Stimulated activated naive CD8-positive, alpha-beta T cell treated with anti-CD3 and anti-CD28 coated beads, Interleukin-15, Interleukin-2, amounts not matched to agents 100 U/mL and 50 U/mL, for 24 hours (primary cell): ENCODE measurements around the gene KCNH4.
"Not testable (repeated sequence)": the region's sequence is repeated elsewhere in the genome, so short reads cannot be mapped to it uniquely, and the experiment has no call there.

Source experiments
- ATAC-seq: fragments of 150-1000 bp; cut with Tn5 transposase; one replicate; pipeline ENCODE4 v1.10.0; 2021
- DNase-seq: peaks from one replicate; pipeline ENCODE4 v3.0.0; 2021

The KCNH4 gene

DNA sequence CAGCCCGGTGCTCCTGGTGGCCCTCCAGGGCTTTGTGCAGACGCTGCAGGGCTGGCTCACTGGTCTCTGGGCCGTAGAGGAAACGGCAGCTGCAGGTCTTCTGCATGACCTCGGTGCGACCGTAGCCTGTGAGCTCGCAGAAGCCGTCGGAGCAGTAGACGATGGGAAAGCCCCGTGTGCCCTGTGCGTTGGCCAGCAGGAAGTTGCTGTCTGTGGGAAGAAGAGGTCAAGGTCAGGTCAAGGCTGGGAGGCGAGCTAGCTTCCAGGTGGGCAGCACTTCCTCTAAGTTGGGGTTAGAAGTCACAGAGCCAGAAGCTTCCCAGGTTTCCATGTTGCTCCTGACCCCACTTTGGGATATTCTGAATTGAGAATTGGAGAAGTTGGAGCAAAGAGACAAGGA is 2.1 kb downstream of the KCNH4 start:
- ATAC-seq (no peak), DNase-seq (peak; percentile 27)

DNA sequence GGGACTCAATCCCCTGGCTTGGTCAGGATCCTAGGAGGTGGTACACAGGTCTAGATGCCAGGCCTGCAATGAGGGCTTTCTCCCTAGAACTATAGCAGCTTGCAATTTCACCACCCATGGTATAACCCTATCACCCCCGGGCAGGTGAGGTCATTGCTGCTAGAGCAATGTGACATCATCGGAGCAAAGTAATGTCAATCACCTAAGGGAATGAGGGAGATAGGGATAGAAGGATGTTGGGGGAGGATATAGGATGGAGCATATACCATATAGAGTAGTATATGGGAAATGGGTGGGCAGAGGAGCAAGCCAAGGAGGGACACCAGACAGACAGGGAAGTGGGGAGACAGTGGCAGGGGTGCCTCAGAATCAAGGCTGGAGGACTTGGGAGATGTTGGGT is 3.3 kb downstream of the KCNH4 start:
- DNase-seq (no peak), ATAC-seq (no peak)

DNA sequence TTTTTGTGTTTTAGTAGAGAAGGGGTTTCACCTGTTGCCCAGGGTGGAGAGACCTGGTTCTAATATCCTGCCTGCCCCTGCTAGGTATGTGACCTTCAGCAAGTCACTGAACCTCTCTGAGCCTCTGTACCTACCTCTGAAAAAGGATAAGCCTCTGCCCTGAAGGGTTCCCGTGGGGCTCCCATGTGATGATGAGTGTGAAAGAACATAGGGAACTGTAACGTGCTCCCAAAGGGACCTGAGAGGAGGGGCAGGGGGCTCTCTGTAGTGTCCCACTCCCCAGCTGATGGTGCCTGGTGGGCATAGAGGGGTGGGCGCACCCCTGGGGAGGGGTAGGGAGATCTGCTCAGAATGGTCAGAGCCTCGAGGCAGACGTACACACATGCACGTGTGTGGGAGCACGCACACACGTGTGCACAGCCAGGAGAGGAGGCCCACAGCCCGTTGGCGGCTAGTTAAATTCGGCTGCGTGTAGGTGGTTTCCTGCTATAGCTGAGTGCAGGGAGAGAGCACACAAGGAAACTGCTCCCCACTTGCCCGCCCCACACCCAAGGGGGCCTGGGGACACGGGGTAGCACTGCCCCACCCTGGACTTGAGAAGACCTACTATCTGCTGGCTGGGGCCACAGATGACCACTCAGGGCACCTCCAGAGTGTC is 6.7 kb downstream of the KCNH4 start:
- no peak for ATAC-seq
- DNase-seq: no peak

DNA sequence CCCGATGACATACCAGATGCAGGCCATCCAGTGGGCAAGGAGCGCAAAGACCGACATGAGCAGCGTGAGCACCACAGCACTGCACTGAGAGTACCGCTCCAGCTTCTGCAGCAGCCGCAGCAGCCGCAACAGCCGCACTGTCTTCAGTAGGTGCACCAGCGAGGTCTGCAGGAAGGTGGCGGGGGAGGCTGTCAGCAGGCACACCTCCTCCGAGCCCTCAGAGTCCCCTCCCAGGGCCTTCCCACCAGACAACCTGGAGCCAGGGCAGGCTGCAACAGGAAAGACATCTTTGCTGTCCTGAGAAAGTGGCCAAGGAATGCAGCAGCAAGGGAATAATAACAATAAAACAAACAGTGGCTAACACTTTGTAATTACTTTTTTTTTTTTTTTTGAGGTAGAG is 9.1 kb downstream of the KCNH4 start:
- DNase-seq: no peak
- no peak for ATAC-seq

DNA sequence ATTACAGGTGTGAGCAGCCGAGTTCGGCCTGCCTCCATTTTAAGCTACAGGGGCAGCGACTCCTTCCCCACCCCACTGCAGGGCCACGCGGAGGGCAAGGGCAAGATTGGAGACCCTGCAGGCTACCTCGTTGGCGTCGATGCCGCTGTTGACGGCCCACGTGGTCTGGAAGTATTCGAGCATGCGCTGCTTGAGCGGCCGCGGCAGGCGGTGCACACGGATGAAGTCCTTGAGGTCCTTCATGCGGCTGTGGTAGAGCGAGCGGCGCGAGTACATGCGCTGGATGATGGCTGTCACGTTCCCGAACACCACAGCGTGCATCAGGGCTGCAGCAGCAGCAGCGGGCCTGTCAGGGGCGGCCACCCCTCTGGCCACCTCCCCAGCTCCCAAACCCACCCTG is 11.6 kb downstream of the KCNH4 start:
- DNase-seq: no peak
- ATAC-seq: no peak

DNA sequence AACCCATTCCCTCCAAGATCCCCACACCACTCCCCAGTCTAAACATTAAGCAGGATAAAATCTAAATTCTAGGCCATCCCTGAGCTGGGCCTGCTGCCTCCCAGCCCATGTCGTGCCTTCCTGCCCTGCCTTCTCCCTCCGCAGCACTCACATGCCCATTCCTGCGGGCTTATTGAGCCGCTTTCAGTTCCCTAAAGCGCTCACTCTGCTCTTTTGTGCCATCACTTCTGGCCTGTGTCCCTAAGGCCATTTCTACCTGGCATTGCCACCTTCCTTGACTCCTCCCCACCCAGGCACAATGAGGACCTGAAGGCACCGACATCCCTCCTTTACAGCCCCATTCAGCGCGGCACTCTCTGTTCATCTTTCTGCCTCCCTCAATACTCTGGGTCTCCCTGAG is 13.1 kb downstream of the KCNH4 start:
- DNase-seq (no peak), ATAC-seq (no peak)

DNA sequence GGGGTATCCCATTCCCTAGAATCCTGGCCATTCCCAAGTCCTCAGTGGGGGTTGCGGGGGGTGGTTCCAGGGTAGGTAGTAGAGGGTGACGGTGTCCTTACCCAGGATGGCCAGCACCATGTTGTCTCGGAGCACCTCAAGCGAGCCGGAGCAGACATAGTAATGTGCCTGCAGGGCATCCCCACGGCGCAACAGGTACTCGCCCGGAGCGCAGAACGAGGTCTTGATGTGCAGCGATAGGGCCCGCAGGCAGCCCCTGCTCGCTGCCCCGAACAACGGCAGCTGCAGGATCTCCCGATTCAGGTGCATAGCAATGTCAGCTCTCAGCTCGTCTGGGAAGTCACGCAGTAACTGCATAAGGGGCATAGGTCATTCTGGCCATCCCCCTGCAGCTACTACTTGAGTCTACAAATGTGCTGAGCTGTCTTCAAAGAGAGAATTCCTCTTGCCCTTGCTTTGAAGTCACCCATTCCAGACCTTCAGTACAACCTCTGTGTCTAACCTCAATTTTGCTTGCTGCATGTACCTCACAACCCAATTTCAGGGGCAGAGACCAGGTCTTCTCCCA is 14.7 kb downstream of the KCNH4 start:
- no peak for ATAC-seq
- DNase-seq: no peak

DNA sequence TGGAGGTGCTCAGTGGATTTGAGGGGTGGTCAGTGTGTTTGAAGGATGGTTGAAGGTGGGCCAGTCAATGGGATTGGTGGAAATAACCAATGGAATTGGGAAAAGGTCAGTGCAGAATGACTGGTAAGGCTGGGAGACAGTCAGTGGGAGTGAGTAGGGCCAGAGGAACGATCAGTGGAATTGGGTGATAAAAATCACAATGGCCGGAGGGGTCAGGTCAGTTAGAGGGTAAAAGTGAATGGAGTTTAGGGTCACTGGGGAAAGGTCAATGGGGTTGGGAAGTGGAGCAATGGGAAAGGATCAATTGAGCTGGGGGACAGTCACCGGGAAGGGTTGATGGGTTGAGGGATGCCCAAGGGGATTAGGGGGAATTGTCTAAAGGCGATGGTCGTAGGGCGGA is 15.2 kb downstream of the KCNH4 start:
- DNase-seq: no peak
- no peak for ATAC-seq

DNA sequence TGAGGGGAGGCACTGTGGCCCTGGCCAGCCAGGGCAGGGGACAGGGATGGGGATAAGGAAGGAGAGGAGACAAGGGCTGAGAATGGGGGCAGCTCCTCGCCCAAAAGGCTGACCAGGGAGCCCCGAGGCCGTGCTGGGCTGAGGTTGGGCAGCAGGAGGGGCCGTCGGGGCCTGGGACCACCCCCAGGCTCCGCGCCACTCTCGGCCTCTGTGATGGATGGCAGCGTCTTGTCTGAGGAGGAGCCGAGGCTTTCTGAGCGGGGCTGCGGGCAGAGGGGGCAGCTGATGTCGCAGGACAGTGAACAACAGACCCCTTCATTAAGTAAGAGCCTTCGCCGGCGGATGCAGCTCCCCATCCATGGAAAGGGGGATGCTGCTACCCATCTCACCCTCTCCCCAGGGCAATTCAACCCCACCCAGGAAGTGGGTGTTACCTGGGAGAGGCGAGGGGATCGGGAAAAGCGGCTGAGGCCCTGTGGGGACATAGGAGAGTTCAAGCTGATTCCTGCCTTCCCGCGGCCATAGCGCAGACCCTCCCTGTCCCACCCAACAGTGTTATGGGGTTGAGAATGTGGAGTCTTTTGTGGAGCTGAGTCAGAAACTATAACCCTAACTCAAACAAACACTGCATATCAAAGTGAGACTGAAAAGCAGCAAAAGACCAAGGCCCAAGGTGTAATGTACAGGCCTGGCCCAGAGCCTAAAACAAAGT is 17.1 kb downstream of the KCNH4 start:
- DNase-seq (no peak), ATAC-seq (no peak)

DNA sequence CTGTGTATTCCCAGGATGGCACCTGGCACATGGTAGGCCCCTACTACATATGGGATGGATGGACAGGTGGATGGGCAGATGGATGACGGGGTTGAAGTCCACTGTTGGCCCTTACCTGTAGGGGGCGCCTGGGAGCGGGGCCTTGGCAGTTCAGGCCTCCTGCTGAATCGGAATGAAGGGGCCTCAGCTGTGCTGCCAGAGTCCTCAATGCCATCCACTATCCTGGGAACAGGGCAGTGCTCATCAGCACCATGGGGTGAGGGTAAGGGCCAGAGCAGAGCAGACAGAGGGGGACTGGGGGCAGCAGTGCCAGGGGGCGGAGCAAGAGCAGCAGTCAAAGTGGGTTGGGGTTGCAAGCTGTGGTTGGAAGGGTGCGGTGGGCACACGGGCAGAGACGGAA is 17.8 kb downstream of the KCNH4 start:
- ATAC-seq (peak; percentile 35), DNase-seq (peak; percentile 74)

DNA sequence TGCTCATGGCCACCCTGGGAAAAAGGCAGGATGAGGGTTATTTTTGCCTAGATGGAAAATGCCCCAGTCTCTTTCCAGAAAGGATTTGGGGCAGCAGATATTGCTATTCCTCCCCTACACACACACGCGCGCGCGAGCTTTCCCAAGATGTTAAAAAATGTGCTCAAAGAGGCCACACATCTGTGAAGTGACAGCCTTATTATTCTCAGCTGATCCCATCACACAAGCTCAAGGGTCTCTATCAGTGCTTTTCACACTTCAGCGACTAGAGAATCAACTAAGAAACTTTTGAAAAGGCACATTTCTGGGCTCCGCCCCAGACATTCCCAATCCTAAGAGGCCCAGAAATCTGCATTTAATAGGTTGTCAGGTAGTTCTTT is 20.4 kb downstream of the KCNH4 start:
- no peak for ATAC-seq
- DNase-seq: no peak

DNA sequence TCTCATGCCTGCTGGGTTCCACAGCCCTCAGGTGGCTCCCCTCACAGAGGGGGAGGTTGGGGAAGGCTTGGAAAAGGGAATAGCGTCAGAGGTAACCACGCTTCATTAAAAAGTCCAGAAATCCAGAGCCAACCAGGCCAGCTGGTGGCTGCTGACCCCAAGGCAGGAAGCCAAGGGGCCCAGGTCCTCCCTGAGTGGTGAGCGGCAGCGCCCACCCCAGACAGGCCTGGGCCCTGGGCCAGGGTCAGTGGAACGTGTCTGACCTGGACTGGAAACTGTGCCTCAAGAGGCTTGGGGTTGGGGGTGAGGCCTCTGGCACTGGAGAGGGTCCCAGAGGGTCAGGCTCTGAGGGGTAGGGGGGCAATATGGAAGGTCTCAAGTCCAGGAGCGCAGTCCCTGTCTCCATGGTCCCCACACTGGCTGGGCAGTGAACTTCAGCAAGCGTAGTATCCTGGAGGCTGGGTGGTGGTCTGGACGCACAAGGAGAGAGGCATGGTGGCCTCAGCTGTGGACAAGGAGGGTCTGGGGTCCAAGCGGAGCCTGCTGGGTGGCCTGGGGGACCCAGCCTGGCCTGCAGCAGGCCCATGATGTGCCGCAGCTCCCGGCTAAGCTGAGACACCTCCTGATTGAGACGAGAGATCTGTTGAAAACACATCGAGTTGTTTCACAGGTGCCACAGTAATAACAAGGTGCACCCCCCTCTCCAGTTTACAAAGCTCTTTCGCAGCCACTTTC is 21.0 kb downstream of the KCNH4 start:
- ATAC-seq: no peak
- DNase-seq: no peak

DNA sequence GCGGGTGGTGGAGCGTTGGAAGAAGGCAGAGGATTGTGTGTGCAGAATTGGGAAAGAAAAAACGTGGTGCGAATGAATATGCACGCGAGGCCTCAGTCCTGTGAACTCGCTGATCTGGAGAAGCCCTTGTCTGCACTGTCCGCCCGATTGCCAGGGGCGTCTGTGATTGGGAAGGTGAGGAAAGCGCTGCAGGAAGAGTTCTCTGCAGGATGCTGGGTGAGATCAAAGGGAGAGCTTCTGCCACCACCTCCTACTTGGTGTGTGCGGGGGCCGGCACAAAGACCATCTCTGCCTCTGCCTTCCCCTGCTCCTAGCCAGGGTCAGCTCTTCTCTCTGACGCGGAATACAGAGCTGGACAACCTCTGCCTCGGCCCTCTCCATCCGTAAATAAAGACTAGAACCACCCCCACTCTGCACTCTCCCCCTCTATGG is 25.3 kb downstream of the KCNH4 start:
- no peak for ATAC-seq
- no peak for DNase-seq

DNA sequence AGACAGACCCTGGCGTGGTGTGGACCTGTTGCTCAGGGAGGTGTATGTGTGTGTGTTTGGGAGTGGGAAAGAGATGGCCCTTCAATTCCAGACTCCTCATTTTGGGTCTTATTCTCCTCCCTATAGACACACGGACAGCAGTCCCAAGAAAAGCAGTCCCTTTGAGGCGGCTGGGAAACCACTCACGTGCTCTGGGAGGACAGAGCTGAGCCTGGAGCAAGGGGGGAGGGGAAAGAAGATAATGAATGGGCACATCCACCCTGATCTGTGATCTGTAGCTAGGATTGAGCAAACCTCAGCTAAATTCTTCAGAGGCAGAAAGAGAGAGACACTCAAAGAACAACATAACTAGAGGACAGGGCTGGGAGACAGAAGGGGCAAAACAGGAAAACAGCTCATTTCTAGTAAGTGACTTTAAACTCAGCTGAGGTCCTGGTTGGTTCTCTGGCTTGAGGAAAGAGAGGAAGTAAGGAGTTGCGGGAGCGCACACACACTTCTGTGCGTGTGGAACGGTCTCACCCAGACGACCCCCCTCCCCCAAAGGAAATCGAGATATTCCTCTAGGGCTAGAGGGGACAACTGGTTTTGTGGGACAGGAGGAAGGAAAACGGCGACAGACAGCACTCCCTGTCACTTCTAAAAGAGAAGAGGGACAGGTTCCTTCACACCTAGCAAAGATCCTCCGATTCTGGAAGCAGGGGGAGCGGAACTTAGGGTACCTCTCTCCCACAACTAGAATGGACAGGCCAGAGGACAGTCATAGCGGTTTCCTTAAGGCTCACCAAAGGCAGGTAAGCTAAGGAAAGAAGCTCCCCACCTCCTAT is 26.8 kb downstream of the KCNH4 start:
- ATAC-seq (no peak), DNase-seq (no peak)

DNA sequence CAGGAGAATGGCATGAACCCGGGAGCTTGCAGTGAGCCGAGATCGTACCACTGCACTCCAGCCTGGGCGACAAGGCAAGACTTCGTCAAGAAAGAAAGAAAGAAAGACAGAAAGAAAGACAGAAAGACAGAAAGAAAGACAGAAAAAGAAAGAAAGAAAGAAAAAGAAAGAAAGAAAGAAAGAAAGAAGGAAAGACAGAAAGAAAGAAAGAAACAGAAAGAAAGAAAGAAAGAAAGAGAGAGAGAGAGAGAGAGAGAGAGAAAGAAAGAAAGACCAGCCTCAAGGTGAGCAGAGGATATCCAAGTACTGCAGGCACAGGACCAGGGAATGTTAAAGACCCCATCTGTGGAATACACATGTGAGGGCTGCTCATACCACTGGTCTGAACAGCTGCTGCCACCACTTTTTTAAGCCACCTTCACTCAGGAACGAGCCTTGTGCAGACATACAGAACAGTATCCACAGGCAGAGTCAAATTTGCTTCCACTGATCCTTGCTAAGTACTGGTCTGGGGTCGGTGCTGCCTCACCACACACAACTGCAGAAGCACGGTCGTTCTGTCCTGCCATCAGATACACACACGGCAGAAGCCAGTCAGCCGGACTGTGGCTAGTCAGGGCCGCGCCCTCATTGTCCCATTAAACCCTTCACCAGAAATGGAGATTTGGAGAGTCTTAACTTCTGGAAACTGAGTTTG is 33.9 kb downstream of the KCNH4 start:
- DNase-seq: no peak
- no peak for ATAC-seq

DNA sequence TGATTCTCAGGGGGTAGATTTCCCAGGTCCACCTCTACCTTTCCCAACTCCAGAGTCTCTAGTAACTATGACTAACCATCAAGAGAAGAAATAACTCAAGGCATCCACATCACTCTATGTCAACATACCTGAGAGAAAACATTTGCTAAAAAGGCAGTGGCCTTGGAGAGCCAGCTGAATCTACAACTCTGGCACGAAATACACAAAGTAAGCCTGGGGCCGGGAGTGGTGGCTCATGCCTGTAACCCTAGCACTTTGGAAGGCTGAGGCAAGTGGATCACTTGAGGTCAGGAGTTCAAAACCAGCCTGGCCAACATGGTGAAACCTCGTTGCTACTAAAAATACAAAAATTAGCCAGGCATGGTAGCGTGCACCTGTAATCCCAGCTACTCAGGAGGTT is 37.8 kb downstream of the KCNH4 start:
- DNase-seq, ATAC-seq: not testable (repeated sequence)

DNA sequence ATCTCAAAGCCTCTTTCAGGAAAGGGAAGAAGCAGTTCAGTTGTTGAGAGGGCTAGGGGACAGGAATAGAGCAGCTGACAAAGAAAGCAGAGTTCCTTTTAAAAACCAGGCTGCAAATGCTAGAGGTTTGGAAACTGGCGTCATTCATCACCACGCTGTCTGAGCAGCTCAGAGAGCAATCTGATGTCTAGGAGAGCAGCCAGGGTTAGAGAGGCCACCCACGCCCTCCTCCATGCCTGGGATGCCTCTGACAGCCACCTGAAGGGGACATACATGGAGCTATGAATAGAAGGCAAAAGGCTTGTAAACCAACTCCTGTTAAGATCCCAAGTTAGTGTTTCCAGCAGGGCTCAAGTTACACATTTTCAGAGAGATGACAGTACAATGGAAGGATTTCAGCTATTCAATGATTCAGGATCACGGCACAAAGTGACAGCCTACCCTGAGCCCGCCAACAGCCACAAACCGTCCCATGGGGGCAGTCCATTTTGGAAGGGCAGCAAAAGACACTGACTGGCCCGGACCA is 38.5 kb downstream of the KCNH4 start:
- ATAC-seq: no peak
- no peak for DNase-seq

DNA sequence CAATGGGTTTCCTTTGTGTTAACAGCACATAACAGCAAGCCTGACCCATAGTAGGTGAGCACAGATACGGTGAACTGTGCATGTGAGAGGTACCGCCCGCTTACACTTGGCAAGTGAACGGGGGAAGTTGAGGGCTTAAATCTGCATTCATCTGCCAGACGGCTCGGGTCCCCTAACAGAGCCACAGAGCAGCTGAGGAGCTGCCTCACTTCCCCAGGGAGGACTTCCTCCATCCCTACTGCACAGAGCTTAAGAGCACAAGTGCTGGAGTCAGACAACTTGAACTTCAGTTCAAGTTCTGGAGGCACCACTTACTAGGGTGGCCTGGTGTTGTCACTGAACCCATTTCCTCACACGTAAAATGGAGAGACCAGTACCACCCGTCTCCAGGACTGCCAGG is 39.6 kb downstream of the KCNH4 start:
- no peak for ATAC-seq
- DNase-seq: no peak

DNA sequence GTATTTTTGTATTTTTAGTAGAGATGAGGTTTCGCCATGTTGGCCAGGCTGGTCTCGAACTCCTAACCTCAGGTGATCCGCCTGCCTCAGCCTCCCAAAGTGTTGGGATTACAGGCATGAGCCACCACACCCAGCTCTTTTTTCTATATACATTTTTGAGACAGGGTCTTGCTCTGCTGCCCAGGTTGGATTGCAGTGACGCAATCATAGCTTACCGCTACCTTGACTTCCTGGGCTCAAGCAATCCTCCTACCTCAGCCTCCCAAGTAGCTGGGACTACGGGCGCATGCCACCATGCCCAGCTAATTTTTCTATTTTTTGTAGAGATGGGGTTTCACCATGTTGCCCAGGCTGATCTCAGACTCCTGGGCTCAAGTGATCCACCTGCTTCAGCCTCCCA is 40.3 kb downstream of the KCNH4 start:
- ATAC-seq, DNase-seq: not testable (repeated sequence)

DNA sequence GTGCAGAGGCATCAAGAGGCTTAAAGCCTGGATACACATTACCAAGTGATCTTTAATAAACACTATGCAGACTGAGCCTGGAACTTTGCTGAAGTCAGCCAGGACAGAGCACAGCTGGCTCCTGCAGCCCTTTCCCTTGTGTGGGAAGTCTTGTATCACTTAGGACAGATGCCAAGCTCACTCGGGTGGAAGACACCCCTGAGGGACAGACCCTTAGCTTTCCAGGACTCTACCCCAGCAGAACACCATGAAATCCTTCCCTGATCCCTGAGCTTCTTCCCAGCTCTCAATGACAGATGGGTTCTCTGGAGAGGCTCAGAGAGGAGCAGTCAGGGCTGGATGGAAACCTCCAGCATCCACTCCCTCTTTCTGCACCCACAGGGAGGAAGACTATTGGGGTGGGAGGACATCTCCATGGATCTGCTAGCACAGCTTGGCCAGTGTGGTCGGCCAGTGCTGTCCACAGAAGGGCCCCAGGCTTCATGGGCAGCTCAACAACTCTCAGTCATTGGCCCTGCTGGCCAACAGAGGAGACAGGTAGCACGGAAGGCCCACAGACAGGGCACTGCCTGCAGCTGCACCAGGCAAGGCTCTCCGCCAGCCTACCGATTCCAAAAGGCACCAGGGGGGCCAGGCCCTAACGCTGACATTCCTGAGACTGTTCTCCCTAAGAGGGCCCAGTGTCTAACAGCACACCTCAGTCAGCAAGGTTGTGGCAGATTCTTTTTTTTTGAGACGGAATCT is 42.0 kb downstream of the KCNH4 start:
- ATAC-seq: no peak
- no peak for DNase-seq

DNA sequence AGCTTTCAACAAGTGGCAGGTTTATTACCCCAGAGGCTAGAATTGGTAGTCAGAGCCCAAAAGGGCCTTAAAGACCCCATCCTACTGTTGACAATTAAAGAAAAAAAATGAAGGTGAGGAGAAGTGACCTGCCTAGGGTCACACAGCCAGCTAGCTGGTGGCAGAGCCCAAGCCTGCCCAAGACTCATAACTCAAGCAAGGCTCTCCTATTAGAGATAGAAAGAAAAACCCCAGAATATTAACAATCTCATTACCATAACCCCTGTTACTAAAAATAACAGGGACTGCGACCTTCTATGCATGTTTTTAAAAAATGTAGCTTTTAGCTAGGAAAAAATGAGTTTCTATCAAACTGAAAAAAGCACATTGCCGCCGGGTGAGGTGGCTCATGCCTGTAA is 44.3 kb downstream of the KCNH4 start:
- ATAC-seq (no peak), DNase-seq (no peak)
